HepG2 (cell line): ENCODE results near the gene GDI1. TPM values are rescaled to one million over a fixed set of nuclear protein-coding genes. Genes with fewer than 3 reads are reported as not detected.
A peak's percentile ranks its signal among the peaks of the same experiment; 100 is the strongest.

Experiments used
- BCL6 ChIP-seq: IDR thresholded peaks from 2 replicates; pipeline ENCODE4 v1.6.1; 2016; ENCODE audit warnings: missing genetic modification reagents, missing compliant biosample characterization
- BRD4 ChIP-seq: sonication (generic); formaldehyde crosslinking; IDR thresholded peaks from 2 replicates; pipeline ENCODE4 v1.4.0; 2020; ENCODE audit warnings: missing genetic modification reagents
- ERF ChIP-seq: IDR thresholded peaks from 2 replicates; pipeline ENCODE4 v1.6.1; 2018; ENCODE audit warnings: missing biosample characterization, missing genetic modification reagents
- FOXA3 ChIP-seq: IDR thresholded peaks from 2 replicates; pipeline ENCODE4 v1.6.1; 2016; ENCODE audit warnings: missing genetic modification reagents, missing compliant biosample characterization
- GATA4 ChIP-seq: sonication (generic); IDR thresholded peaks from 2 replicates; pipeline ENCODE4 v1.6.1; 2016; ENCODE audit warnings: antibody characterized with exemption, low read depth, borderline replicate concordance
- JDP2 ChIP-seq: sonication (generic); formaldehyde crosslinking; IDR thresholded peaks from 2 replicates; pipeline ENCODE4 v1.8.1; 2022; ENCODE audit warnings: missing genetic modification reagents, borderline replicate concordance
- NR2F1 ChIP-seq, 2 experiments: fragments of 450-650 bp in 1 of 2; formaldehyde crosslinking in 1 of 2; IDR thresholded peaks; 2 replicates each; pipeline versions ENCODE4 v1.5.0 to v1.6.1; 2016 to 2020; ENCODE audit warnings: mild to moderate bottlenecking in 1 of 2, missing compliant biosample characterization in 1 of 2, missing genetic modification reagents in 1 of 2, moderate library complexity in 1 of 2
- PHF21A ChIP-seq: sonication (generic); formaldehyde crosslinking; IDR thresholded peaks from 2 replicates; pipeline ENCODE4 v1.5.0; 2020; ENCODE audit warnings: mild to moderate bottlenecking, missing genetic modification reagents
- REL ChIP-seq: sonication (generic); formaldehyde crosslinking; conservative IDR thresholded peaks from 2 replicates; pipeline ENCODE4 v1.8.0; 2022; ENCODE audit warnings: mild to moderate bottlenecking, missing genetic modification reagents, moderate library complexity
- RORA ChIP-seq: sonication (generic); formaldehyde crosslinking; IDR thresholded peaks from 2 replicates; pipeline ENCODE4 v1.5.0; 2020; ENCODE audit warnings: mild to moderate bottlenecking, missing genetic modification reagents, moderate library complexity
- SP1 ChIP-seq, 2 experiments: fragments of 450-650 bp in 1 of 2; sonication (generic) in 1 of 2; formaldehyde crosslinking in 1 of 2; IDR thresholded peaks; 2 replicates each; pipeline versions ENCODE4 v1.4.0 to v1.6.1; 2016 to 2020; ENCODE audit warnings: missing genetic modification reagents in 1 of 2
- ZKSCAN8 ChIP-seq: IDR thresholded peaks from 2 replicates; pipeline ENCODE4 v1.6.1; 2016; ENCODE audit warnings: borderline replicate concordance, missing genetic modification reagents, missing compliant biosample characterization
- ZNF263 ChIP-seq: sonication (generic); formaldehyde crosslinking; IDR thresholded peaks from 2 replicates; pipeline ENCODE4 v1.4.0; 2020; ENCODE audit warnings: missing genetic modification reagents
- ZNF333 ChIP-seq: sonication (generic); formaldehyde crosslinking; IDR thresholded peaks from 2 replicates; pipeline ENCODE4 v1.4.0; 2020; ENCODE audit warnings: mild to moderate bottlenecking, missing genetic modification reagents, borderline replicate concordance
- ZNF484 ChIP-seq: sonication (generic); formaldehyde crosslinking; IDR thresholded peaks from 2 replicates; pipeline ENCODE4 v1.5.1; 2020; ENCODE audit warnings: mild to moderate bottlenecking, low read depth, missing genetic modification reagents, borderline replicate concordance
- ZNF768 ChIP-seq: sonication (generic); formaldehyde crosslinking; IDR thresholded peaks from 2 replicates; pipeline ENCODE4 v1.4.0; 2020; ENCODE audit warnings: missing genetic modification reagents
- ZNF773 ChIP-seq: sonication (generic); formaldehyde crosslinking; IDR thresholded peaks from 2 replicates; pipeline ENCODE4 v1.4.0; 2020; ENCODE audit warnings: missing genetic modification reagents, borderline replicate concordance
- polyA plus RNA-seq, 8 experiments: library from polyadenylated mRNA; depleted of rRNA in 3 of 8; stranded (reverse) in 7 of 8; unstranded in 1 of 8; fragments of >200 nt; fragmentation: Illumina TruSeq in 4 of 8; extraction: Trizol in 4 of 8; gene quantifications; 2 replicates each; pipeline versions ENCODE4 v1.2.1 to v1.2.3, GENCODE V29; 2011 to 2016; ENCODE audit warnings: low read depth in 4 of 8, missing spikeins in 1 of 8, mixed read lengths in 1 of 8; ENCODE audit not compliant: insufficient read depth in 1 of 8
- total RNA-seq, 5 experiments: library from RNA; depleted of rRNA; stranded (reverse); fragments of >200 nt; fragmentation: Illumina TruSeq; extraction: Trizol; gene quantifications; 2 replicates each; pipeline ENCODE4 v1.2.3, GENCODE V29; 2016; ENCODE audit warnings: low read depth in 1 of 5
- TF ChIP-seq, protein P1 (sequence below), 2 experiments: sonication (generic) in 1 of 2; formaldehyde crosslinking in 1 of 2; IDR thresholded peaks; 2 replicates each; pipeline versions ENCODE4 v1.5.1 to v1.6.1; 2011 to 2020; ENCODE audit warnings: borderline replicate concordance in 1 of 2, low read depth in 1 of 2, low read length in 1 of 2, mild to moderate bottlenecking in 1 of 2, missing genetic modification reagents in 1 of 2, moderate library complexity in 1 of 2
- TF ChIP-seq, protein P2 (sequence below): sonication (generic); formaldehyde crosslinking; IDR thresholded peaks from 2 replicates; pipeline ENCODE4 v1.4.0; 2020; ENCODE audit warnings: missing genetic modification reagents, mild to moderate bottlenecking, borderline replicate concordance
- TF ChIP-seq, protein P3 (sequence below): IDR thresholded peaks from 2 replicates; pipeline ENCODE4 v1.6.1; 2018; ENCODE audit warnings: missing genetic modification reagents, mild to moderate bottlenecking, missing compliant biosample characterization
- TF ChIP-seq, protein P4 (sequence below): sonication (generic); formaldehyde crosslinking; IDR thresholded peaks from 2 replicates; pipeline ENCODE4 v1.4.0; 2020; ENCODE audit warnings: mild to moderate bottlenecking, missing genetic modification reagents
- TF ChIP-seq, protein P5 (sequence below): sonication (generic); formaldehyde crosslinking; IDR thresholded peaks from 2 replicates; pipeline ENCODE4 v1.8.1; 2023; ENCODE audit warnings: mild to moderate bottlenecking, missing genetic modification reagents

GDI1 gene
- total and polyA plus RNA-seq, 2 of the 13 experiments (the other 11 are each of a cell fraction or from before 2014, with no cell fraction given), result 17.4 to 105 TPM

DNA sequence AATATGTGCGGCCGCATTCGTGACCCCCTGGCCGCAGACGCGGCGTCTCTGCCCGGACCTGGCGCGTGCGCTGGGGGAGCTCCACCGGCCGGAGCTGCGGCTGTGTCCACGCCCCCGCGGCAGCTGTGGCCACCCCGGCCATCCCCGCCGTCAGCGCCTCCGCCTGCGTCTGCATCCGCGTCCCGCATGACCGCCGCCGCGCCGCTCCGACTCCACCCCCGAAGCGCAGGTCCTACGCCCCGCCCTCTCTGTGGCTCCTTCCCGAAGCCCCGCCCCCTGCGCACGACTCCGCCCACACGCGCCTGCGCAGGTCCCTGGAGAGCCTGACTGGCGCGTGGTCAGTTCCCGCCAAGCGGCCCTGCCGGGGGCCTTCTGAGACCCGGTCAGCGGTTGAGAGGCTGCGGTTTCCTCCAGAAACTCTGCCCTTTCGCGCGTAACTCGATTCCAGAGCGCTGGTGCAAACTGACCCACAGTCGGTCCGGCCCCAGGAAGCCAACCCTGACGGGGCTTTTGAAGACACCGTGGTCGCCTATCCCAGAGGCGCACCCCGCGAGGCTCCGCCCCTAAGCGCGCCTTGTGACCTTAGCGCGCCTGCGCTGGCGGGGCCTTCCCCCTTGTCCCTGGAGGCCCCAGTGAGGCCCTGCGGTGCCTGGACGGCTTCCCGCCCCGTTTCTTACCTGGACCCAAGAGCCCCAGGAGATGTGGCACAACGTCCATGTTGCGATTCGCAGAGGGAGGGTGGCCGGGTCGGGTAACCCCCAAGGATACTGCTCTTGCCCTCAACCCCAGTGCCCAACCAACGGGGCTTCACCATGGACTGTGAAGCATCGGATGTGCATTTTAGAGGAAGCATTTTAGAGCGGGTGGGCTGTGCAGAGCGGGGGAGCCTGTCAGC is 42.0 kb downstream of the GDI1 start, which contains the start of gene LAGE3 (continued):
- TF ChIP-seq, protein P1, sequence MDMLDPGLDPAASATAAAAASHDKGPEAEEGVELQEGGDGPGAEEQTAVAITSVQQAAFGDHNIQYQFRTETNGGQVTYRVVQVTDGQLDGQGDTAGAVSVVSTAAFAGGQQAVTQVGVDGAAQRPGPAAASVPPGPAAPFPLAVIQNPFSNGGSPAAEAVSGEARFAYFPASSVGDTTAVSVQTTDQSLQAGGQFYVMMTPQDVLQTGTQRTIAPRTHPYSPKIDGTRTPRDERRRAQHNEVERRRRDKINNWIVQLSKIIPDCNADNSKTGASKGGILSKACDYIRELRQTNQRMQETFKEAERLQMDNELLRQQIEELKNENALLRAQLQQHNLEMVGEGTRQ (IDR thresholded peaks at IDR 0.05; ENCODE audit: low read depth, low read length), result no peak
- TF ChIP-seq, protein P1 (CRISPR knock-in tag; IDR thresholded peaks at IDR 0.05; ENCODE audit: borderline replicate concordance), result no peak
- TF ChIP-seq ZNF484 (CRISPR knock-in tag) (no peak), PHF21A (no peak), RORA (CRISPR knock-in tag) (no peak), ERF (CRISPR knock-in tag) (peak; percentile 73; the same call in 1 of the 2 replicates), ZNF333 (no peak), NR2F1 (CRISPR knock-in tag; IDR thresholded peaks at IDR 0.05) (no peak), GATA4 (no peak), ZNF768 (CRISPR knock-in tag) (no peak), ZNF263 (CRISPR knock-in tag) (no peak), SP1 (IDR thresholded peaks at IDR 0.05) (no peak), SP1 (CRISPR knock-in tag; IDR thresholded peaks at IDR 0.05) (peak; percentile 96), ZNF773 (CRISPR knock-in tag) (no peak), BRD4 (CRISPR knock-in tag) (no peak), BCL6 (CRISPR knock-in tag) (0 out of 2 replicates have a peak, but pooled peaks have one; percentile 13), REL (CRISPR knock-in tag) (0 out of 2 replicates have a peak, but pooled peaks have one; percentile 14), FOXA3 (CRISPR knock-in tag) (peak; percentile 19; the same call in 1 of the 2 replicates), ZKSCAN8 (CRISPR knock-in tag) (no peak), JDP2 (no peak)
- TF ChIP-seq, protein P2, sequence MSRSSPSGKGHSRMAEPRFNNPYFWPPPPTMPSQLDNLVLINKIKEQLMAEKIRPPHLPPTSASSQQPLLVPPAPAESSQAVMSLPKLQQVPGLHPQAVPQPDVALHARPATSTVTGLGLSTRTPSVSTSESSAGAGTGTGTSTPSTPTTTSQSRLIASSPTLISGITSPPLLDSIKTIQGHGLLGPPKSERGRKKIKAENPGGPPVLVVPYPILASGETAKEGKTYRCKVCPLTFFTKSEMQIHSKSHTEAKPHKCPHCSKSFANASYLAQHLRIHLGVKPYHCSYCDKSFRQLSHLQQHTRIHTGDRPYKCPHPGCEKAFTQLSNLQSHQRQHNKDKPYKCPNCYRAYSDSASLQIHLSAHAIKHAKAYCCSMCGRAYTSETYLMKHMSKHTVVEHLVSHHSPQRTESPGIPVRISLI, result 0 out of 2 replicates have a peak, but pooled peaks have one; percentile 20
- TF ChIP-seq, protein P3, sequence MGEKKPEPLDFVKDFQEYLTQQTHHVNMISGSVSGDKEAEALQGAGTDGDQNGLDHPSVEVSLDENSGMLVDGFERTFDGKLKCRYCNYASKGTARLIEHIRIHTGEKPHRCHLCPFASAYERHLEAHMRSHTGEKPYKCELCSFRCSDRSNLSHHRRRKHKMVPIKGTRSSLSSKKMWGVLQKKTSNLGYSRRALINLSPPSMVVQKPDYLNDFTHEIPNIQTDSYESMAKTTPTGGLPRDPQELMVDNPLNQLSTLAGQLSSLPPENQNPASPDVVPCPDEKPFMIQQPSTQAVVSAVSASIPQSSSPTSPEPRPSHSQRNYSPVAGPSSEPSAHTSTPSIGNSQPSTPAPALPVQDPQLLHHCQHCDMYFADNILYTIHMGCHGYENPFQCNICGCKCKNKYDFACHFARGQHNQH (CRISPR knock-in tag), result 0 out of 2 replicates have a peak, but pooled peaks have one; percentile 42
- TF ChIP-seq, protein P4, sequence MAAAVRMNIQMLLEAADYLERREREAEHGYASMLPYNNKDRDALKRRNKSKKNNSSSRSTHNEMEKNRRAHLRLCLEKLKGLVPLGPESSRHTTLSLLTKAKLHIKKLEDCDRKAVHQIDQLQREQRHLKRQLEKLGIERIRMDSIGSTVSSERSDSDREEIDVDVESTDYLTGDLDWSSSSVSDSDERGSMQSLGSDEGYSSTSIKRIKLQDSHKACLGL (CRISPR knock-in tag), result no peak
- TF ChIP-seq, protein P5, sequence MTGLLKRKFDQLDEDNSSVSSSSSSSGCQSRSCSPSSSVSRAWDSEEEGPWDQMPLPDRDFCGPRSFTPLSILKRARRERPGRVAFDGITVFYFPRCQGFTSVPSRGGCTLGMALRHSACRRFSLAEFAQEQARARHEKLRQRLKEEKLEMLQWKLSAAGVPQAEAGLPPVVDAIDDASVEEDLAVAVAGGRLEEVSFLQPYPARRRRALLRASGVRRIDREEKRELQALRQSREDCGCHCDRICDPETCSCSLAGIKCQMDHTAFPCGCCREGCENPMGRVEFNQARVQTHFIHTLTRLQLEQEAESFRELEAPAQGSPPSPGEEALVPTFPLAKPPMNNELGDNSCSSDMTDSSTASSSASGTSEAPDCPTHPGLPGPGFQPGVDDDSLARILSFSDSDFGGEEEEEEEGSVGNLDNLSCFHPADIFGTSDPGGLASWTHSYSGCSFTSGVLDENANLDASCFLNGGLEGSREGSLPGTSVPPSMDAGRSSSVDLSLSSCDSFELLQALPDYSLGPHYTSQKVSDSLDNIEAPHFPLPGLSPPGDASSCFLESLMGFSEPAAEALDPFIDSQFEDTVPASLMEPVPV (CRISPR knock-in tag), result no peak
